SK-N-SH (cell line): ENCODE measurements around the gene AKR1C2. TPM values are rescaled to one million over a fixed set of nuclear protein-coding genes. Genes with fewer than 3 reads are reported as not detected.
"Not testable (repeated sequence)": the region's sequence is repeated elsewhere in the genome, so short reads cannot be mapped to it uniquely, and the experiment has no call there.

Experiments used
- CTCF ChIA-PET: fragments of 300-600, 350-600 bp; formaldehyde crosslinking; extraction: SDS; loops from one replicate; lab custom pipeline; 2021; lab: Yijun Ruan, JAX
- POLR2A ChIA-PET: fragments of 350-600 bp; sonication (Branson Sonifier 250); formaldehyde crosslinking; extraction: SDS; loops from one replicate; lab custom pipeline; 2020; ENCODE audit warnings: antibody characterized with exemption, inconsistent platforms; lab: Yijun Ruan, JAX
- DNase-seq: peaks from one replicate; pipeline ENCODE4 v3.0.0; 2012
- H2AFZ ChIP-seq: fragments of 200-600 bp; sonication (generic); 2 replicates; pipeline ENCODE4 v1.8.1; 2016; ENCODE audit warnings: antibody characterized with exemption, mild to moderate bottlenecking, low read depth
- H3F3A ChIP-seq: fragments of 200-600 bp; sonication (generic); replicated peaks from 2 replicates; pipeline ENCODE3; 2016; ENCODE audit warnings: antibody characterized with exemption, mild to moderate bottlenecking; ENCODE audit not compliant: insufficient read depth
- H3K27ac ChIP-seq, 2 experiments: fragments of 200-500 bp in 1 of 2; fragments of 200-600 bp in 1 of 2; sonication (Bioruptor generic) in 1 of 2; sonication (generic), shearing (Covaris generic) in 1 of 2; 2 replicates each; pipeline versions ENCODE4 v1.5.1 to v1.6.1; 2014 to 2016; ENCODE audit warnings: low read depth in 2 of 2, inconsistent platforms in 1 of 2, low read length in 1 of 2, mild to moderate bottlenecking in 1 of 2, mixed read lengths in 1 of 2
- H3K27me3 ChIP-seq: fragments of 200-600 bp; sonication (generic), shearing (Covaris generic); 2 replicates; pipeline ENCODE4 v1.6.1; 2016; ENCODE audit warnings: mixed run types; ENCODE audit not compliant: insufficient read depth
- H3K36me3 ChIP-seq, 2 experiments: fragments of 200-500 bp in 1 of 2; fragments of 200-600 bp in 1 of 2; sonication (Bioruptor generic) in 1 of 2; sonication (generic) in 1 of 2; replicated peaks in 1 of 2; 2 replicates each; pipeline versions ENCODE3 to v1.5.1; 2014 to 2016; ENCODE audit warnings: low read length in 1 of 2, mild to moderate bottlenecking in 1 of 2; ENCODE audit not compliant: insufficient read depth in 2 of 2, control insufficient read depth in 1 of 2
- H3K4me1 ChIP-seq, 2 experiments: fragments of 200-500 bp in 1 of 2; fragments of 200-600 bp in 1 of 2; sonication (Bioruptor generic) in 1 of 2; sonication (generic), shearing (Covaris generic) in 1 of 2; 2 replicates each; pipeline versions ENCODE4 v1.5.1 to v1.6.1; 2014 to 2016; ENCODE audit warnings: low read depth in 1 of 2, low read length in 1 of 2, mixed run types in 1 of 2; ENCODE audit not compliant: insufficient read depth in 2 of 2, control insufficient read depth in 1 of 2
- H3K4me2 ChIP-seq: fragments of 200-600 bp; sonication (generic), shearing (Covaris generic); 2 replicates; pipeline ENCODE4 v1.6.1; 2017; ENCODE audit warnings: mixed run types
- H3K4me3 ChIP-seq, 2 experiments: fragments of 200-500 bp in 1 of 2; fragments of 200-600 bp in 1 of 2; sonication (Bioruptor generic) in 1 of 2; sonication (generic), shearing (Covaris generic) in 1 of 2; 2 replicates each; pipeline versions ENCODE4 v1.5.1 to v1.8.1; 2014 to 2016; ENCODE audit warnings: low read depth in 2 of 2, inconsistent platforms in 1 of 2, low read length in 1 of 2, mild to moderate bottlenecking in 1 of 2, mixed read lengths in 1 of 2, moderate library complexity in 1 of 2
- H3K79me2 ChIP-seq: fragments of 200-600 bp; sonication (generic); 2 replicates; pipeline ENCODE4 v1.8.1; 2017; ENCODE audit warnings: mild to moderate bottlenecking; ENCODE audit not compliant: insufficient read depth
- H3K9ac ChIP-seq: fragments of 200-600 bp; sonication (generic); 2 replicates; pipeline ENCODE4 v1.6.1; 2017; ENCODE audit warnings: mixed run types
- H3K9me2 ChIP-seq: fragments of 200-600 bp; sonication (generic); 2 replicates; pipeline ENCODE4 v1.6.1; 2017; ENCODE audit warnings: mixed run types
- H3K9me3 ChIP-seq: fragments of 200-600 bp; sonication (generic); 2 replicates; pipeline ENCODE4 v1.6.1; 2017; ENCODE audit warnings: mixed run types, mild to moderate bottlenecking, moderate library complexity
- H4K20me1 ChIP-seq: fragments of 200-600 bp; sonication (generic); 2 replicates; pipeline ENCODE4 v1.6.1; 2017; ENCODE audit warnings: mild to moderate bottlenecking, mixed run types; ENCODE audit not compliant: insufficient read depth
- FOSL2 ChIP-seq: IDR thresholded peaks from 2 replicates; pipeline ENCODE4 v1.4.0; 2012; ENCODE audit warnings: low read depth, mild to moderate bottlenecking, moderate library complexity, borderline replicate concordance
- FOXJ3 ChIP-seq: sonication (generic); formaldehyde crosslinking; IDR thresholded peaks from 2 replicates; pipeline ENCODE4 v1.5.1; 2020; ENCODE audit warnings: mild to moderate bottlenecking, missing genetic modification reagents
- GABPA ChIP-seq: IDR thresholded peaks from 2 replicates; pipeline ENCODE4 v1.4.0; 2012; ENCODE audit warnings: low read depth, mild to moderate bottlenecking
- MEF2A ChIP-seq: IDR thresholded peaks from 2 replicates; pipeline ENCODE4 v1.4.0; 2012; ENCODE audit warnings: low read depth, borderline replicate concordance
- MXI1 ChIP-seq: IDR thresholded peaks from 2 replicates; pipeline ENCODE4 v1.6.1; 2012; ENCODE audit warnings: mild to moderate bottlenecking, low read depth, low read length, improper control_type of control experiment
- NFIC ChIP-seq: IDR thresholded peaks from 2 replicates; pipeline ENCODE4 v1.4.0; 2012; ENCODE audit warnings: borderline replicate concordance
- NRF1 ChIP-seq: IDR thresholded peaks from 2 replicates; pipeline ENCODE4 v1.6.1; 2012; ENCODE audit warnings: low read depth, mild to moderate bottlenecking, low read length
- POLR2AphosphoS5 ChIP-seq: IDR thresholded peaks from 2 replicates; pipeline ENCODE4 v1.6.1; 2012; ENCODE audit warnings: low read depth, low read length
- RAD21 ChIP-seq: IDR thresholded peaks from 2 replicates; pipeline ENCODE4 v1.6.1; 2012; ENCODE audit warnings: mild to moderate bottlenecking, low read length
- RCOR1 ChIP-seq: fragments of 150-350 bp; IDR thresholded peaks from 2 replicates; pipeline ENCODE4 v1.6.1; 2017; ENCODE audit warnings: antibody characterized with exemption, low read length
- RFX5 ChIP-seq: IDR thresholded peaks from 2 replicates; pipeline ENCODE4 v1.6.1; 2012; ENCODE audit warnings: mild to moderate bottlenecking, improper control_type of control experiment, low read length
- SMC3 ChIP-seq: IDR thresholded peaks from 2 replicates; pipeline ENCODE4 v1.6.1; 2012; ENCODE audit warnings: low read depth, low read length, improper control_type of control experiment
- TAF1 ChIP-seq: IDR thresholded peaks from 2 replicates; pipeline ENCODE4 v1.6.1; 2012; ENCODE audit warnings: low read depth, mild to moderate bottlenecking, low read length, moderate library complexity, borderline replicate concordance
- WGBS: methylation state at CpG from one replicate; pipeline ENCODE4 v1.1.6; 2017; ENCODE audit warnings: low lambda C conversion rate; 5-methylcytosine and 5-hydroxymethylcytosine counted together
- polyA plus RNA-seq, 3 experiments: library from polyadenylated mRNA; depleted of rRNA; stranded (reverse); fragments of >200 nt; gene quantifications; 2 replicates each; pipeline ENCODE4 v1.2.3, GENCODE V29; 2012
- TF ChIP-seq, protein P1 (sequence below): fragments of 150-350 bp; IDR thresholded peaks from 2 replicates; pipeline ENCODE4 v1.6.1; 2017; ENCODE audit warnings: antibody characterized with exemption, low read length, low read depth, borderline replicate concordance
- TF ChIP-seq, protein P2 (sequence below): IDR thresholded peaks from 2 replicates; pipeline ENCODE4 v1.4.0; 2012; ENCODE audit warnings: low read depth
- TF ChIP-seq, protein P3 (sequence below): IDR thresholded peaks from 2 replicates; pipeline ENCODE4 v1.4.0; 2012; ENCODE audit warnings: low read depth, borderline replicate concordance

Gene AKR1C2
- polyA plus RNA-seq, 1 of the 3 experiments (the other 2 are of a cell fraction), result not detected

DNA sequence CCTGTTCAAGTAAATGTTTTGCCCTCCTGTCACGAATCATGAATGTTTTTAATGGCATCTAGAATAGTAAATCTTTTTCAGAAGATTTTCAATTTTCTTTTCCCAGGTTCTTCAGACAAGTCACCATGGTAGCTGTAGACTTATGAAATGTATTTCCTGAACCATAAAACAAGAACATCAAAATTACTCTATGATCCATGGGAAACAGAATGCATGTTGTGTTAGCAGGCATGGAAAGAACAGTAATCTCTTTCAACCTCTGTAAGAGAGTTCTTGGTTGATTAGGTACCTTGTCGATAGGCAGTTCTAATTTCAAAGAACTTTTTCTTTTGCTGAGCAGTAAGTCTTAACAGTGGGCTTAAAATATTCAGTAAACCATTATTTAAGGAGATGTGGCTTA lies 22.9 kb downstream of the AKR1C2 start (continued):
- no peak for TF ChIP-seq TAF1

DNA sequence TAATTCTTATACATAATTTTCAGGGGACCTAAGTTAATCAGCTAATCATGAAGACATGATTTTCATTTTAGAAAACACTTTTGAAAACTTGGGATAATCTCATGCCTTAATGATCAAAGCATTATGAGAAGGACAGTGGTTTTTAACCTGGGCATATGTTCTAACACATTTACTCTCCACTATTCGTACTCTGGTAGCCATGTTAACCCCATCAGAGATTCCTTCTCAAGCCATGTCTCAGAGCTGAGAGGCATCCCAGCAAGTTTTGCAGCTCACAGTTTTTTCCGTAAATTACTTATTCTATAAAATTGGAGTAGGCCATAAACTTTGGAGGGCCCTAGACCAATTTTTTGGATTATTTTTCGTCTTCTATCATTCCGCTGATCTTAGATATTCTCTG lies 24.8 kb downstream of the AKR1C2 start:
- DNase-seq, result no peak
- ChIA-PET CTCF (no interaction called here), POLR2A (no interaction called here)
- Histone ChIP-seq H3K9me2 (no peaks in the 10 kb centered on the region), H2AFZ (no peak overlapping the region), H3K9ac (no peak overlapping the region), H3K4me1 (no peaks in the 10 kb centered on the region; a peak in 1 of 4 replicates), H3K4me3 (no peak overlapping the region), H3F3A (no peaks in the 10 kb centered on the region), H3K27ac (no peak overlapping the region), H4K20me1 (no peaks in the 10 kb centered on the region), H3K9me3 (no peaks in the 10 kb centered on the region), H3K27me3 (no peaks in the 10 kb centered on the region), H3K36me3 (no peaks in the 10 kb centered on the region), H3K79me2 (no peaks in the 10 kb centered on the region), H3K4me2 (no peak overlapping the region)
- 52% methylated on average over 4 of the region's 4 CpGs for WGBS
- TF ChIP-seq, protein P1, sequence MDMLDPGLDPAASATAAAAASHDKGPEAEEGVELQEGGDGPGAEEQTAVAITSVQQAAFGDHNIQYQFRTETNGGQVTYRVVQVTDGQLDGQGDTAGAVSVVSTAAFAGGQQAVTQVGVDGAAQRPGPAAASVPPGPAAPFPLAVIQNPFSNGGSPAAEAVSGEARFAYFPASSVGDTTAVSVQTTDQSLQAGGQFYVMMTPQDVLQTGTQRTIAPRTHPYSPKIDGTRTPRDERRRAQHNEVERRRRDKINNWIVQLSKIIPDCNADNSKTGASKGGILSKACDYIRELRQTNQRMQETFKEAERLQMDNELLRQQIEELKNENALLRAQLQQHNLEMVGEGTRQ, result no peak
- no peak for TF ChIP-seq MEF2A
- no peak for TF ChIP-seq TAF1

DNA sequence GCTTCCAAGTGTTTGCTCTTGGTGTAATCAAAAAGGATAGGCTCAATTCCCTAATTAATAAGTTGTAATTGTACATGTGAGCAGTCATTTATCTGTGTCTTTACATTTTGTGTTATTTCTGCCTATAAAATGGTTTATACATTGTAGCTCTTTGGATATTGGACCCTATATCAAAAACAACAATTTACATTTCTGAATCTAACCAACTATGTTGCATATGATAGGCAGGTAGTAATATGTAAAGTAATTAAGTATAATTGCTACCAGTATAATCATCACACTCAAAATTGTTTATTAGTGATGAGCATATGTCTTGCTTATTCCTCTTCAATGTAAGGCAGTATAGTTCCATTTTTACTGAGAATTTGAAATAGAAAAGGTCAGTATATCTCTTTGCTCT lies 26.6 kb downstream of the AKR1C2 start:
- POLR2A ChIA-PET, result no interaction called here
- Histone ChIP-seq H3K4me3 (no peak overlapping the region), H3K9ac (no peak overlapping the region), H3K27ac (no peak overlapping the region), H3F3A (no peaks in the 10 kb centered on the region), H3K4me1 (no peaks in the 10 kb centered on the region; a peak in 1 of 4 replicates), H3K4me2 (no peak overlapping the region), H3K79me2 (no peaks in the 10 kb centered on the region), H3K27me3 (no peaks in the 10 kb centered on the region), H4K20me1 (no peaks in the 10 kb centered on the region), H3K9me3 (no peaks in the 10 kb centered on the region), H3K9me2 (no peaks in the 10 kb centered on the region), H3K36me3 (no peaks in the 10 kb centered on the region), H2AFZ (no peak overlapping the region)
- CTCF ChIA-PET, result interaction anchor here (0.6 kb wide), 1 partner anchor 60 kb away, joined by 3 read pairs; no protein-coding TSS in a partner anchor
- no peak for DNase-seq
- TF ChIP-seq SMC3 (no peak), TAF1 (no peak), FOXJ3 (CRISPR knock-in tag) (no peak), NFIC (no peak), NRF1 (no peak), RFX5 (no peak), MXI1 (no peak), RCOR1 (no peak), POLR2AphosphoS5 (no peak), GABPA (no peak), RAD21 (no peak), FOSL2 (no peak)
- TF ChIP-seq, protein P1, result no peak
- TF ChIP-seq, protein P2, sequence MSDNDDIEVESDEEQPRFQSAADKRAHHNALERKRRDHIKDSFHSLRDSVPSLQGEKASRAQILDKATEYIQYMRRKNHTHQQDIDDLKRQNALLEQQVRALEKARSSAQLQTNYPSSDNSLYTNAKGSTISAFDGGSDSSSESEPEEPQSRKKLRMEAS, result no peak
- TF ChIP-seq, protein P3, sequence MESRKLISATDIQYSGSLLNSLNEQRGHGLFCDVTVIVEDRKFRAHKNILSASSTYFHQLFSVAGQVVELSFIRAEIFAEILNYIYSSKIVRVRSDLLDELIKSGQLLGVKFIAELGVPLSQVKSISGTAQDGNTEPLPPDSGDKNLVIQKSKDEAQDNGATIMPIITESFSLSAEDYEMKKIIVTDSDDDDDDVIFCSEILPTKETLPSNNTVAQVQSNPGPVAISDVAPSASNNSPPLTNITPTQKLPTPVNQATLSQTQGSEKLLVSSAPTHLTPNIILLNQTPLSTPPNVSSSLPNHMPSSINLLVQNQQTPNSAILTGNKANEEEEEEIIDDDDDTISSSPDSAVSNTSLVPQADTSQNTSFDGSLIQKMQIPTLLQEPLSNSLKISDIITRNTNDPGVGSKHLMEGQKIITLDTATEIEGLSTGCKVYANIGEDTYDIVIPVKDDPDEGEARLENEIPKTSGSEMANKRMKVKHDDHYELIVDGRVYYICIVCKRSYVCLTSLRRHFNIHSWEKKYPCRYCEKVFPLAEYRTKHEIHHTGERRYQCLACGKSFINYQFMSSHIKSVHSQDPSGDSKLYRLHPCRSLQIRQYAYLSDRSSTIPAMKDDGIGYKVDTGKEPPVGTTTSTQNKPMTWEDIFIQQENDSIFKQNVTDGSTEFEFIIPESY, result no peak

DNA sequence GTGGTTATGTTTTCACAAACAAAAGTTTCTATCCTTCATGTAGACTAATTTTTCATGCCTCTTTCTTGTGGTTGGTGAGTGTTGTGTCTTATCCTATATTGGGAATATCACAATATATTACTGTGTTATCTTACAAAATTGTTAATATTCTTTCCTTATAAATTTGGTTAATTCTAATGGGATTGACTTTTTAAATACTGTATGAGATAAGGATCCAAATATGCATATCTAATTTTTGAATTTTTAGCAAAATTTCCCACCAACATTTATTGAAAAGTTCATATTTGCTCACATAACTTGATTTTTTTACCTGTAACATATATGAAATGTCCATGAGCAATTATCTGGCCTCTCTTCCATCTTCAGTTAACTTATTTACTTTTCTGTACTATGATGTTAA lies 29.3 kb downstream of the AKR1C2 start:
- H3F3A ChIP-seq, CTCF ChIA-PET, H3K4me3 ChIP-seq, H3K27me3 ChIP-seq, H2AFZ ChIP-seq, DNase-seq, H3K36me3 ChIP-seq, H3K9ac ChIP-seq, POLR2A ChIA-PET, H4K20me1 ChIP-seq, H3K9me3 ChIP-seq, H3K9me2 ChIP-seq, H3K27ac ChIP-seq, H3K79me2 ChIP-seq, H3K4me1 ChIP-seq, H3K4me2 ChIP-seq: not testable (repeated sequence)
